ENCODE data around the gene SP6.

- TF ChIP-seq CTCF (IDR thresholded peaks at IDR 0.05 in 2 of 3, conservative IDR thresholded peaks at IDR 0.05 in 1 of 3; ENCODE audit: borderline replicate concordance in 1 of 3, insufficient read depth in 1 of 3, low read depth in 2 of 3, low read length in 2 of 3) (no peak), POLR2AphosphoS5 (IDR thresholded peaks at IDR 0.05; ENCODE audit: low read depth, low read length) (no peak), CBX3 (IDR thresholded peaks at IDR 0.05; ENCODE audit: low read depth) (no peak), MAX (IDR thresholded peaks at IDR 0.05) (no peak)
Measured at GRCh38 chr17:47838636-47839035, 12.3 kb downstream of the SP6 start.

All from HCT116 (cell line).